ENCODE data around the gene TGM2. TPM values are rescaled to one million over a fixed set of nuclear protein-coding genes. Genes with fewer than 3 reads are reported as not detected.
A peak's percentile ranks its signal among the peaks of the same experiment; 100 is the strongest.

TGM2 gene
- total and polyA plus RNA-seq, 2 experiments from 2014 or later = 119 to 275 TPM

- Histone ChIP-seq H3K27me3 (no peaks in the 10 kb centered on the region), H3K27ac (peak overlapping the region; percentile 100), H3K36me3 (peaks cover 17% of the 10 kb centered on the region), H3K4me3 (no peak overlapping the region), H3K9me3 (ENCODE audit: low read depth) (no peaks in the 10 kb centered on the region), H3K4me1 (ENCODE audit: low read depth) (peaks cover 36% of the 10 kb centered on the region)
- DNase-seq (ENCODE audit: low read depth in 1 of 2, low spot score in 1 of 2) = peak in 1 of 2 donors; percentile 37
- TF ChIP-seq CTCF (IDR thresholded peaks at IDR 0.05; ENCODE audit: low read depth, low read length) = no peak
Observed at GRCh38 chr20:38092260-38092857, 72.7 kb downstream of the TGM2 start.

- H3K9me3 ChIP-seq (ENCODE audit: low read depth) = no peaks in the 10 kb centered on the region
- peak overlapping the region; percentile 100 for H3K27ac ChIP-seq
- no peak for DNase-seq (ENCODE audit: low read depth in 1 of 2, low spot score in 1 of 2)
- no peak overlapping the region for H3K4me3 ChIP-seq
- H3K4me1 ChIP-seq (ENCODE audit: low read depth) = peaks cover 36% of the 10 kb centered on the region
- H3K27me3 ChIP-seq = no peaks in the 10 kb centered on the region
- H3K36me3 ChIP-seq = peaks cover 17% of the 10 kb centered on the region
- no peak for TF ChIP-seq CTCF (IDR thresholded peaks at IDR 0.05; ENCODE audit: low read depth, low read length)
Observed at GRCh38 chr20:38091441-38092216, 73.4 kb downstream of the TGM2 start.

- Histone ChIP-seq H3K27me3 (no peaks in the 10 kb centered on the region), H3K36me3 (peaks cover 19% of the 10 kb centered on the region), H3K4me1 (ENCODE audit: low read depth) (peaks cover 50% of the 10 kb centered on the region), H3K27ac (peak overlapping the region; percentile 100), H3K9me3 (ENCODE audit: low read depth) (no peaks in the 10 kb centered on the region), H3K4me3 (no peak overlapping the region)
- TF ChIP-seq CTCF (IDR thresholded peaks at IDR 0.05; ENCODE audit: low read depth, low read length) = no peak
- DNase-seq (ENCODE audit: low read depth in 1 of 2, low spot score in 1 of 2) = no peak
Observed at GRCh38 chr20:38090061-38090460, 75.0 kb downstream of the TGM2 start.

- Histone ChIP-seq H3K4me3 (no peak overlapping the region), H3K4me1 (ENCODE audit: low read depth) (peaks cover 56% of the 10 kb centered on the region), H3K27ac (peak overlapping the region; percentile 100), H3K9me3 (ENCODE audit: low read depth) (no peaks in the 10 kb centered on the region), H3K27me3 (no peaks in the 10 kb centered on the region), H3K36me3 (peaks cover 19% of the 10 kb centered on the region)
- DNase-seq (ENCODE audit: low read depth in 1 of 2, low spot score in 1 of 2) = no peak
- TF ChIP-seq CTCF (IDR thresholded peaks at IDR 0.05; ENCODE audit: low read depth, low read length) = no peak
Observed at GRCh38 chr20:38089500-38089899, 75.6 kb downstream of the TGM2 start.

GRCh38 chr20:38085026-38085425 lies 80.0 kb downstream of the TGM2 start:
- H3K4me3 ChIP-seq = no peak overlapping the region
- TF ChIP-seq CTCF (IDR thresholded peaks at IDR 0.05; ENCODE audit: low read depth, low read length) = no peak
- no peaks in the 10 kb centered on the region for H3K9me3 ChIP-seq (ENCODE audit: low read depth)
- H3K4me1 ChIP-seq (ENCODE audit: low read depth) = peaks cover 45% of the 10 kb centered on the region
- H3K36me3 ChIP-seq = peaks cover 10% of the 10 kb centered on the region
- H3K27me3 ChIP-seq = no peaks in the 10 kb centered on the region
- no peak for DNase-seq (ENCODE audit: low read depth in 1 of 2, low spot score in 1 of 2)
- H3K27ac ChIP-seq = peak overlapping the region; percentile 100

Measured in cardiac muscle cell (in vitro differentiated cells and primary cell).